Thoracic aorta (tissue), 2 donors: ENCODE measurements around the gene PREP. TPM values are rescaled to one million over a fixed set of nuclear protein-coding genes. Genes with fewer than 3 reads are reported as not detected.

Source experiments
- ATAC-seq: fragments of 150-250 bp; one replicate; pipeline ENCODE4 v1.8.0; 2017; ENCODE audit warnings: low read depth; ENCODE audit not compliant: insufficient number of reproducible peaks, low FRiP score
- DNase-seq: peaks from one replicate; pipeline ENCODE4 v3.0.0-alpha.2; 2020; ENCODE audit warnings: low spot score
- H3K27ac ChIP-seq, 2 donors: fragments of 200-600 bp; sonication (generic); 1 replicate in 1 of 2; 2 replicates in 1 of 2; pipeline ENCODE4 v1.5.1; 2016; ENCODE audit warnings: mild to moderate bottlenecking in 2 of 2, moderate library complexity in 2 of 2
- H3K27me3 ChIP-seq: fragments of 200-600 bp; sonication (generic); replicated peaks from 2 replicates; pipeline ENCODE4 v1.6.0; 2016; ENCODE audit warnings: mild to moderate bottlenecking; ENCODE audit not compliant: insufficient read depth
- H3K36me3 ChIP-seq: fragments of 200-600 bp; sonication (generic); one replicate; pipeline ENCODE4 v1.5.1; 2016
- H3K4me1 ChIP-seq, 2 donors: fragments of 200-600 bp; sonication (generic); 1 replicate in 1 of 2; 2 replicates in 1 of 2; pipeline versions ENCODE4 v1.5.1 to v1.6.0; 2016; ENCODE audit warnings: low read depth in 2 of 2, mild to moderate bottlenecking in 1 of 2; ENCODE audit not compliant: control insufficient read depth in 1 of 2
- H3K4me3 ChIP-seq: fragments of 200-600 bp; sonication (generic); 2 replicates; pipeline ENCODE4 v1.5.1; 2016; ENCODE audit warnings: mild to moderate bottlenecking
- H3K9me3 ChIP-seq: fragments of 200-600 bp; sonication (generic); 2 replicates; pipeline ENCODE4 v1.5.1; 2016
- CTCF ChIP-seq: fragments of 200-600 bp; sonication (generic); IDR thresholded peaks from one replicate; pipeline ENCODE4 v1.5.1; 2019; ENCODE audit warnings: antibody characterized with exemption
- total RNA-seq, 2 donors: library from RNA; depleted of rRNA; stranded (reverse); fragments of >200 nt; gene quantifications; one replicate each; pipeline versions ENCODE4 v1.1.0 to v1.2.3, GENCODE V29; 2016

The PREP gene
- total RNA-seq = 10 to 100 TPM; 12.6 to 17.9 TPM

GRCh38 chr6:105402939-105403935 is at the start of gene PREP:
TSS of gene PREP (minus strand) at chr6:105403082. CDS start at chr6:105402891, 191 bp downstream.
- Histone ChIP-seq H3K36me3 (no peaks in the 10 kb centered on the region), H3K27ac (peak within 1 kb of the TSS; percentile 75 to 76), H3K4me3 (peak within 1 kb of the TSS; percentile 94), H3K4me1 (peaks cover 3 to 27% of the 10 kb centered on the region in 2 donors), H3K27me3 (no peaks in the 10 kb centered on the region), H3K9me3 (no peaks in the 10 kb centered on the region)
- peak; percentile 15 for DNase-seq
- peak; percentile 71 for ATAC-seq
- TF ChIP-seq CTCF = peak; percentile 70

GRCh38 chr6:105452376-105452775 is 49.5 kb upstream of the PREP start:
- no peak overlapping the region for H3K4me3 ChIP-seq
- ATAC-seq (no peak), DNase-seq (no peak)
- no peak for TF ChIP-seq CTCF
- no peaks in the 10 kb centered on the region for H3K9me3 ChIP-seq
- H3K27me3 ChIP-seq = no peaks in the 10 kb centered on the region
- H3K36me3 ChIP-seq = no peaks in the 10 kb centered on the region
- no peaks in the 10 kb centered on the region for H3K4me1 ChIP-seq
- no peak overlapping the region for H3K27ac ChIP-seq

- DNase-seq (no peak), ATAC-seq (no peak)
- H3K9me3 ChIP-seq = no peaks in the 10 kb centered on the region
- H3K27ac ChIP-seq = no peak overlapping the region
- no peaks in the 10 kb centered on the region for H3K4me1 ChIP-seq
- no peaks in the 10 kb centered on the region for H3K36me3 ChIP-seq
- no peaks in the 10 kb centered on the region for H3K27me3 ChIP-seq
- no peak for TF ChIP-seq CTCF
- H3K4me3 ChIP-seq = no peak overlapping the region
These were observed 47.0 kb upstream of the PREP start for GRCh38 chr6:105449756-105450390.

- Histone ChIP-seq H3K27me3 (no peaks in the 10 kb centered on the region), H3K36me3 (no peaks in the 10 kb centered on the region), H3K9me3 (no peaks in the 10 kb centered on the region), H3K4me1 (no peaks in the 10 kb centered on the region), H3K27ac (no peak overlapping the region), H3K4me3 (no peak overlapping the region)
- DNase-seq (no peak), ATAC-seq (no peak)
- no peak for TF ChIP-seq CTCF
These were observed 42.6 kb upstream of the PREP start for GRCh38 chr6:105445481-105445880.

- TF ChIP-seq CTCF = no peak
These were observed 41.1 kb upstream of the PREP start for GRCh38 chr6:105443941-105444340.

More at GRCh38 chr6:105443941-105444340, 41.1 kb upstream of the PREP start:
- no peak overlapping the region for H3K4me3 ChIP-seq
- no peaks in the 10 kb centered on the region for H3K4me1 ChIP-seq
- no peak overlapping the region for H3K27ac ChIP-seq
- H3K27me3 ChIP-seq = no peaks in the 10 kb centered on the region
- no peaks in the 10 kb centered on the region for H3K36me3 ChIP-seq
- DNase-seq (no peak), ATAC-seq (no peak)
- no peaks in the 10 kb centered on the region for H3K9me3 ChIP-seq
